Effector memory CD8-positive, alpha-beta T cell (primary cell): ENCODE data around the gene EIPR1.

Experiments
- ATAC-seq: fragments of 150-1000 bp; cut with Tn5 transposase; replicated peaks from 2 replicates; pipeline ENCODE4 v1.10.0; 2021; ENCODE audit warnings: mild to moderate bottlenecking, moderate library complexity
- DNase-seq, 3 experiments: peaks; one replicate each; pipeline ENCODE4 v3.0.0; 2021
- H3K27ac Mint-ChIP-seq, 2 donors: one replicate each; pipeline ENCODE4 v1.8.0; 2022; ENCODE audit warnings: mild to moderate bottlenecking in 2 of 2, mixed read lengths in 2 of 2, moderate library complexity in 2 of 2
- H3K27me3 Mint-ChIP-seq, 2 donors: one replicate each; pipeline ENCODE4 v1.8.0; 2022; ENCODE audit warnings: mixed read lengths in 2 of 2
- H3K36me3 Mint-ChIP-seq: one replicate; pipeline ENCODE4 v1.8.0; 2022; ENCODE audit warnings: mild to moderate bottlenecking, moderate library complexity, mixed read lengths; ENCODE audit not compliant: insufficient read depth
- H3K4me1 Mint-ChIP-seq, 2 donors: one replicate each; pipeline ENCODE4 v1.8.0; 2022; ENCODE audit warnings: low read depth in 2 of 2, mixed read lengths in 2 of 2
- H3K4me3 Mint-ChIP-seq, 2 donors: one replicate each; pipeline ENCODE4 v1.8.0; 2022; ENCODE audit warnings: mild to moderate bottlenecking in 2 of 2, mixed read lengths in 2 of 2, moderate library complexity in 2 of 2
- H3K9me3 Mint-ChIP-seq, 2 donors: one replicate each; pipeline ENCODE4 v1.8.0; 2022; ENCODE audit warnings: mixed read lengths in 2 of 2

The EIPR1 gene

DNA sequence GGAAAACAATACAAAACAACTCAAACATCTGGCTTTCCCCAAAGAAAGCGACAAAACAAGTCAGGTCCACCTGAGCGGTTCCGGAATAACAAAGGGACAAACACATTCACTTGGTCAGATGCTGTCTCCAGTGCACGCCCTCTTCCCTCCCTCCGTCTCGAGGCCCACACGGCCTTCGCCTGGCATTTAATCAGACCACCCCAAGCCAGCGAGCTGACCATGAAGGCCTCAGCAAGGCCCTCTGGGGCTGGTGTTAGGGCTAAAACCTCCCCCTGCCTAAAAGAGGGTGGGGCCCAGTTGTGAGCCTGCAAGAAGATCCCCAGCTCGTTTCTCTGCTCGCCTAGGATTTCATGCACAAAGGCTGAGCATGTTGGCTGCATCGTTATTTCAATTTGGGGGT lies 180.3 kb downstream of the EIPR1 start:
- Mint-ChIP-seq H3K36me3 (peaks cover 26% of the 10 kb centered on the region), H3K9me3 (no peaks in the 10 kb centered on the region), H3K27ac (peak overlapping the region in 1 of 2 donors; percentile 70), H3K27me3 (no peaks in the 10 kb centered on the region), H3K4me3 (no peak overlapping the region), H3K4me1 (peaks cover 14 to 21% of the 10 kb centered on the region in 2 donors)
- no peak for DNase-seq
- no peak for ATAC-seq

DNA sequence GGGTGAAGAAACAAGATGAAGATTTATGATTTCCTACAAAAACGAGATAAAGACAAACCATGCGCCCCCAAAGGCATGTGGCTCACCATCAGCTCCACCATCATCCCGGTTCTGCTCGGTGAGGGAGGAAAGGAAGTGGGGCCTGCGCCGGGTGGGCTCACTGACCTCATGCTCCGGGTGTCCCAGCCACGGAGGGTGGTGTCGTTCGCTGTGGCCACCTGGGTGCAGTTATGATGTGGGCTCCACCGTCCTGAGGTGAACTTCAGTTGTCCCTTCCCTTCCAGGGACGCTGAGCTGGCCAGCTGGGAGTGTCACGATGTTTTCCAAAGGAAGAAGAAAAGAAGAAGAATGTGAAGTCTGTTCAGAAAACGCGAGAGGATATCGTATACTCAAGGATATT lies 180.9 kb downstream of the EIPR1 start:
- DNase-seq = no peak
- H3K4me3 Mint-ChIP-seq = no peak overlapping the region
- H3K9me3 Mint-ChIP-seq = no peaks in the 10 kb centered on the region
- H3K4me1 Mint-ChIP-seq = peaks cover 14 to 21% of the 10 kb centered on the region in 2 donors
- peak overlapping the region in 1 of 2 donors; percentile 74 for H3K27ac Mint-ChIP-seq
- peaks cover 31% of the 10 kb centered on the region for H3K36me3 Mint-ChIP-seq
- H3K27me3 Mint-ChIP-seq = no peaks in the 10 kb centered on the region
- no peak for ATAC-seq

DNA sequence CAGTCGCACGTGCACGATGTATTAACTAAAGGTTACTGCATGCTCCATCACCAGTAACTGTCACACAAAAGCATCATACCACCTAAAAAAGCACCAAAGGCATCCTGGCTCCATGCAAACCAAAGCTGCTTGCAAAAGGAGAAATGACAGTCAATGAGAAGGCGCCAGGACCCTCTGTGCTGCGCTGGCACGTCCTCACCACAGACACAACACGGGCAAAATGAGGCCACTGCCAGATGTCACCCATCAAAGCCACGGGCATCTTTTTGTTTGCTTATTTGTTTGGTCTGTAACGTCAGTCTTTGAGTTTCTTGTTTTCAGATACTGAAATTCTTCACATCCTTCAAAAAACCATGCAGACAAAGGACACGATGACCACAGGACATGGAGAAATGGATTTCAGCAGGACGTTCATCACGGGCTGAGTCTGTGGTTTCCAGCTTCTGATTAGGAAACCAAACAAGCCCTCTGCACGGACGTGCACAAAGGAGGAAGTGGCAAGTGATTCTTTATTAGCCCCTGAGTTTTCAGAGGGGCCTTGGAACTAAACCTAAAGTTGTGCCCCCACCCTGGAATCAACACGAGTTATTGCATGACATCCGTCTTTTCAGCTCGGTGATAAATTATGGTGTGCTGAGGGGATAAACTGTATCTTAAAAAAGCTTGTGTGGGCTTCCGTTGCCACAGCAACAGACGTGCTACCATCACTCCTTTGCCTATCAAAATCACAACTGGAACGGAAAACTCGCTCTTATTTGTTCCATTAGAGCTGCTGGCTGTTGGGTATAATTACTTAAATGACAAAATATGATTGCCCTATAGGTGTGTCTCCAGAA lies 181.8 kb downstream of the EIPR1 start:
- Mint-ChIP-seq H3K4me1 (peaks cover 9 to 21% of the 10 kb centered on the region in 2 donors), H3K27ac (peak overlapping the region; percentile 55 to 74), H3K27me3 (no peaks in the 10 kb centered on the region), H3K36me3 (peaks cover 31% of the 10 kb centered on the region), H3K4me3 (no peak overlapping the region), H3K9me3 (no peaks in the 10 kb centered on the region)
- ATAC-seq (peak; percentile 36), DNase-seq (no peak)

DNA sequence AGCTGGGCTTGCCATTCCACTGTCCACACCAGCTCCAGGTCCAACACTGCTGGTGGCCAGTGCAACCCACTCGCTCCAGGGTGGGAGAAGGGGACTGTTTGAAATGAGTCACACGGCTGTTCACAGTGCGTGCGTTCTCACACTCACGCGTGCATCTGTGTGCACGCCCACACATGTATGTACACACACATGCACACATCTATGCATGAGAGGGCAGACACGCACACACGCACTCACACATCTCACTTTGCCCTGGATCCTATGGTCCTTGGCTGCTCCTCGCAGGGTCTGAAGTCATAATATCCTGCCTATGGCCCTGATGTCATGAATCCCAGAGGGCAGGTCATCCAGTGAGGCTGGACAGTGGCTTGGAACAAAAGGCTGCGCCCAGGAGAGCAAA lies 182.8 kb downstream of the EIPR1 start:
- Mint-ChIP-seq H3K4me1 (peaks cover 7 to 18% of the 10 kb centered on the region in 2 donors), H3K27ac (peak overlapping the region in 1 of 2 donors; percentile 55), H3K27me3 (no peaks in the 10 kb centered on the region), H3K4me3 (no peak overlapping the region), H3K9me3 (no peaks in the 10 kb centered on the region), H3K36me3 (peaks cover 37% of the 10 kb centered on the region)
- DNase-seq = no peak
- no peak for ATAC-seq

DNA sequence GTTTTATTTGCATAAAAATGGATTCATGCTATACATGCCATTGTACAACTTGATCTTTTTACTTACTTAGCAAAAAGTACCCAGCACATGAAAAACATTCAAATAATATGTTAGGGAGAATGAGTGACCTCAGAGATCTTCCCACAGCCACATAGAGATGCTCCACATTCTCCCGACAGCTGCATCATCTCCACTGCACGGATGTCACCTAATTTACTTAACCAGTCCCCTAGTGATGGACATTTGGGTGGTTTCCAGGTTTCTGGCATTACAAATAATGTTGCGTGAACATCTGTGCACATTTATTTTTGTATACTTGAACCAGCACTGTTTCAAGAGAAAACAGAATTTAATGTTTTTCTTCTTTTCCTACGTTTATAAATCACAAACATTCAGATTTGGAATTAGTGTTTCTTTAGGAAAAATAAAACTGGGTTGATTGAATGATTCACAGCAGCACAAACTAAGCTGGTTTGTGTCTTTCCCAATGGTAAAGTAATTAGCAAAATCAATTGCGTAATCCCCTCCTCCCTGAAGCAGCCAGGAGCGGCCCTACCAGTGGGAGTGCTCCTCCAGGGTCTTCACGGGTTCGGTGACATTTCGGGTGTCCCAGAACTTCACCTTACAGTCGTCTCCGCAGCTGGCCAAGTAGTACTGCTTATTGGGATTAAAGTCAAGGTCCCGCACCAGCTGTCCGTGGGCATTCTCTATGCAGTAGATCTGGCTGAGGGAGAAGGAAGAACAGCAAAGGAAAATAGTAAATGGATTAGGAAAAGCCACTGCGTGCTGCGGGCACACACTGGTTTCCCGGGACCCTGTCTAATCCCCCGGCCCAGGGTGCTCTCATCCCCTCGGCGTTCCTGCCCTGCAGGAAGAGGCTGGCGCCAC lies 183.9 kb downstream of the EIPR1 start:
- H3K4me1 Mint-ChIP-seq = peaks cover 0 to 11% of the 10 kb centered on the region in 2 donors
- H3K9me3 Mint-ChIP-seq = no peaks in the 10 kb centered on the region
- DNase-seq (no peak), ATAC-seq (no peak)
- H3K27ac Mint-ChIP-seq = peak overlapping the region in 1 of 2 donors; percentile 41
- H3K36me3 Mint-ChIP-seq = peaks cover 32% of the 10 kb centered on the region
- H3K27me3 Mint-ChIP-seq = no peaks in the 10 kb centered on the region
- H3K4me3 Mint-ChIP-seq = no peak overlapping the region

DNA sequence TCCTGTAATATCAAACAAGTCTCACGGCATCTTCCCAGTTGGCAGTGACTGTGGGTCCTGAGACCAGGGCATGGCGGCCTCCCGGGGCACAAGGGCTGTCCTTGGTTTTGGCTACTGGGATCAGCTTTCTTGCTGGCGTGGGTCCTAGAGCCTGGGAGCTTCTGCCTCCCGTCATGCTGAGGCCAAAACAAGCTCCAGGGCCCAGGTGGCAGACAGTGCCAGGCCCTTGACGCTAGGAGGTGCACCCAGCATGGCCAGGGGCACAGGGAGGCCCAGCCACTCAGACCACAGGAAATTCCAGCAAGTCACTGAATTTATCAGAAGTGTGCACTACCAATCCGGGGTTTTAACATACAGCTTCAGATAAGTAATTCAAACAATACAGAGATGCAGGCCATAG lies 184.7 kb downstream of the EIPR1 start:
- no peak for DNase-seq
- Mint-ChIP-seq H3K27ac (no peak overlapping the region), H3K36me3 (peaks cover 32% of the 10 kb centered on the region), H3K4me1 (peaks cover 0 to 6% of the 10 kb centered on the region in 2 donors), H3K27me3 (no peaks in the 10 kb centered on the region), H3K4me3 (no peak overlapping the region), H3K9me3 (no peaks in the 10 kb centered on the region)
- ATAC-seq = no peak

DNA sequence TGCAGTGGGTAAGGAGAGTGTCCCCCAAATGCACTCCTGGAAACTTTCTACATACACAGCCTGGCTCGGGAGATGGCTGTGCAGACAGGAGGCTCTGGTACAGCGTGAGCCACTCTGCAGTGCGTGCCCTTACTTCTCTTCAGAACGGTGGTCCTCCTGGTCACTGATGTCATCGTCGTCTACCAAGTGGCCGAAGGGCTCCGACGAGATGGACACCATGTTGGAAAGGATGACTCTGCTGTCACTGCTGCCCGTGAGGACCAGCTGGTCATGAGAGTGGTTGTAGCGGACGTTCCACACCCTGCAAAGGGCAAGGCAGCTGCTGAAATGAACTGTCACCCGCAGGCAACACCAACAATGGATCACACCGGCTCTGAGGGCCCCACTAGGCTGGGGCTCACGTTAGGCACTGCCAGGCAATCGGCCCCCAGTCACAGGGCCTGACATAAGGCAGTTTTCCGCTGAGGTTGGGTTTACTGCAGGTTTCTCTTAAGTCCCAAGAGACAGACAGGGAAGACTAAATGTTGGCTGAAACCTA lies 185.3 kb downstream of the EIPR1 start:
- H3K4me1 Mint-ChIP-seq = peaks cover 0 to 6% of the 10 kb centered on the region in 2 donors
- peaks cover 32% of the 10 kb centered on the region for H3K36me3 Mint-ChIP-seq
- H3K27ac Mint-ChIP-seq = no peak overlapping the region
- ATAC-seq (no peak), DNase-seq (no peak)
- H3K27me3 Mint-ChIP-seq = no peaks in the 10 kb centered on the region
- no peaks in the 10 kb centered on the region for H3K9me3 Mint-ChIP-seq
- no peak overlapping the region for H3K4me3 Mint-ChIP-seq

DNA sequence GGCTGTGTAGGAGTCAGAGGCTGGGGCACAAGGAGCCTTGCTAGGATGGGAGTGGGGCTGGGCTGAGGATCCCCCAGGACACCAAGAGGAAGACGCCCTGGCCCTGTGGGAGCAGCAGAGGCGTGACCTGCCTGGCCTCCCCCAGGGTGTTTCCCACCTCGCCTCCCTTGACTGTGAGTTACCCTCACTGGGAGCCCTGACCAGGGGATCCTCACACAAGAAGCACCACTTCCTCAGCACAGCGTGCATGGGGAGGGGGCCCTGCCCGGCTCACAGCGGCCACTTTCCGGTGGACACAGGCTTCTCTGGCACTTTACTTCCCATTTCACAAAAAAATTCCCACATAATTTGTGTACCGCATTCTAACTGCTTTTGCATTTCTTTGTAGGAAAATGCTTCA lies 187.7 kb downstream of the EIPR1 start:
- peaks cover 25% of the 10 kb centered on the region for H3K36me3 Mint-ChIP-seq

DNA sequence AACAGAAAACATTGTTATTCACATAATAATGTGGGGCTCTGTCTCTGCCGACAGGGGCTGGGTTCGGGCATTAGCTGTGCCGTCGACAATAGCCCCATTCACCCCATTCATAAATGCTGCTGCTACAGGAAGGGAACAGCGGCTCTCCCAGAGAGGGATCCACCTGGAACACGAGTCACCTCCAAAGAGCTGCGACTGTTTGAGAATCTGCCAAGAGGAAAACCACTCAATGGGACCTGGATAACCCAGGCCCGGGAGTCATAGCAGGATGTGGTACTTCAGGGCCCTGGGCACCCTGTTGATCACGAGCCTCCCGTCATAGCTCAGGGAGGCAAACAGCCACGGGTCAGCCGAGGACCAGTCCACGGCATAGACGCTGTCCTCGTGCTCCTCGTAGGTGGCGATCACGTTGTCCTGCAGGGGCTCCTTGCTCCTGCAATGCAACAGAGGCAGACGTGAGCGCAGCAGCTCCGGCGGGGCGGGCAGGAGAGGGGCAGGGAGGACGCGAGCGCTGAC lies 188.5 kb downstream of the EIPR1 start:
- ATAC-seq (no peak), DNase-seq (no peak)
- Mint-ChIP-seq H3K27ac (peak overlapping the region in 1 of 2 donors; percentile 53), H3K9me3 (no peaks in the 10 kb centered on the region), H3K36me3 (peaks cover 20% of the 10 kb centered on the region), H3K4me3 (no peak overlapping the region), H3K4me1 (no peaks in the 10 kb centered on the region), H3K27me3 (no peaks in the 10 kb centered on the region)

More for the DNA sequence above, 187.7 kb downstream of the EIPR1 start:
- DNase-seq = no peak
- no peaks in the 10 kb centered on the region for H3K27me3 Mint-ChIP-seq
- no peak overlapping the region for H3K4me3 Mint-ChIP-seq
- H3K9me3 Mint-ChIP-seq = no peaks in the 10 kb centered on the region
- H3K4me1 Mint-ChIP-seq = no peaks in the 10 kb centered on the region
- peak overlapping the region in 1 of 2 donors; percentile 79 for H3K27ac Mint-ChIP-seq
- ATAC-seq = no peak

DNA sequence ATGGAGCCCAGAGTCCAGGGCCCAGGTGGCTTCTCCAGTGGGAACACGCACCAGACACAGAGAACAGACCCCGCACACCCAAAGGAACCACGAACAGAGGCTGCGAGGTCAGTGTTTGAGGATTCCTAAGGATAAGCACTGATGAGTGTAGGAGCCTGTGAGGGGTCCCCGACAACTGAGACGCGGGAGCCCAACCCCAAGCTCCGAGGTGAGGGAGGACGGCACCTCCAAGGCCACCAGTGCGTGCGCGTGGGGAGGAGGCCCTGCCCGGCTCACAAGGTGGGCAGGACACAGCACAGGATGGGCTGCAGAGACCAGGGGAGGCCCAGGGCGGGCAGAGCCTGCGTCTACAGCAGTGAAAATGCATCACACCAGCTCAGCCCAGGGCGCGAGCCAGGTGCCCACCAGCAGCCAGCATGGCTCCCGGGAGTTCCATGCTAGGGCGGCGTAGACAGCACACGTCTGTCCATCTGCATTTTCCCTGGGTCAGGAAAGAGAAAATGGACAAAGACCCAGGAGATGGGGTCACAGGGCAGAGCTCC lies 189.1 kb downstream of the EIPR1 start:
- peak overlapping the region in 1 of 2 donors; percentile 53 for H3K27ac Mint-ChIP-seq
- DNase-seq = no peak
- no peak for ATAC-seq
- no peaks in the 10 kb centered on the region for H3K27me3 Mint-ChIP-seq
- H3K4me1 Mint-ChIP-seq = peaks cover 0 to under 1% of the 10 kb centered on the region in 2 donors
- no peaks in the 10 kb centered on the region for H3K9me3 Mint-ChIP-seq
- H3K36me3 Mint-ChIP-seq = peaks cover 16% of the 10 kb centered on the region
- H3K4me3 Mint-ChIP-seq = no peak overlapping the region

DNA sequence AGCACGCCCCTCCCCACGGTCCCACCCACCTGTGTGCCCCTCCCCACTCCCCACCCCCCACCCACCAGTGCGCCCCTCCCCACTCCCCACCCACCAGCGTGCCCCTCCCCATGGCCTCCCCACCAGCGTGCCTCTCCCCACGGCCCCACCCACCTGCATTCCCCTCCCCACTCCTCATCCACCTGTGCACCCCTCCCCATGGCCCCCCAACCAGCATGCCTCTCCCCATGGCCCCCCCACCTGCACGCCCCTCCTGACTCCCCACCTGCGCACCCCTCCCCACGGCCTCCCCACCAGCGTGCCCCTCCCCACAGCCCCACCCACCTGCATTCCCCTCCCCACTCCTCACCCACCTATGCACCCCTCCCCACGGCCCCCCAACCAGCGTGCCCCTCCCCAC lies 190.2 kb downstream of the EIPR1 start:
- Mint-ChIP-seq H3K4me3 (no peak overlapping the region), H3K36me3 (peaks cover 16% of the 10 kb centered on the region), H3K9me3 (no peaks in the 10 kb centered on the region), H3K27ac (no peak overlapping the region), H3K27me3 (no peaks in the 10 kb centered on the region), H3K4me1 (peaks cover 0 to 2% of the 10 kb centered on the region in 2 donors)
- DNase-seq = no peak
- no peak for ATAC-seq

DNA sequence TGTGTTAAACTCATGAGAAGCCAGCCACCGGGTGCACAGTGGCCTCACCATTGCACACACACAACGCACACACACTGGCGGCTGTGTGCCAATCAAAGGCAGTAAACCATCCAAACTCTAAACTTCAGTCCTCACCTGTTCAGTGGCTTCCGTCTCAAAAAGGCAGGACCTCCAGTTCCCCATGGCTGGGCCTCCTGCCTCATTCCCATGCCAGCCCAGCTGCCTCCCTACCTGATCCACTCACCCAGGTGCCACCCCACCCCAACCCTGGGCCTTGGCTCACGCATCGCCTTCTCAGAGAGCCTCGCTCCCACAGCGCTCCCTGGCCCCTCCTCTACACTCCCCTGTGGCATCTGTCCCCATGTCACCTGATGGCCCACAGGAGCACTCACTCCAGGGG lies 190.9 kb downstream of the EIPR1 start:
- H3K36me3 Mint-ChIP-seq = peaks cover 11% of the 10 kb centered on the region
- no peak overlapping the region for H3K4me3 Mint-ChIP-seq
- H3K27ac Mint-ChIP-seq = no peak overlapping the region
- no peaks in the 10 kb centered on the region for H3K9me3 Mint-ChIP-seq
- H3K27me3 Mint-ChIP-seq = no peaks in the 10 kb centered on the region
- DNase-seq (no peak), ATAC-seq (no peak)
- peaks cover 0 to 2% of the 10 kb centered on the region in 2 donors for H3K4me1 Mint-ChIP-seq

DNA sequence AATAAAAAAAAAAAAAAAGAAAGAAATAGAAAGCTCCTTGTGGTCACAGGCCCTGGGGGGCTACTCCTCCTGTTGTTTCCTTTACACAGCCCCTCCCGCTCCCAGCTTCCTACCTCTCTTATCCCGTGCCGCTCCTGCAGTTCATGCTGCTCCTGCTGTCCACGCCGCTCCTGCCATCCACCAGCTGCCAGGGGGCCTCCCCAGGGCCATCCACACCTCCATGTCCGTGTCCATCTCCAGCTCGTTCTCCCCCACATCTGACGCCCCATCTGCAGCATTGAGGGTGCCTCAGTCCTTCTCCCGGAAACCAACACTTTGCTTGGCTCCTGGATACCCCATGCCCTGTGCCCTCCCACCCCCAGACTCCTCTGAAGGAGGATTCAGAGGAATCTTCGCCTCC lies 191.7 kb downstream of the EIPR1 start:
- Mint-ChIP-seq H3K4me1 (peaks cover 0 to 4% of the 10 kb centered on the region in 2 donors), H3K9me3 (no peaks in the 10 kb centered on the region), H3K27ac (no peak overlapping the region), H3K27me3 (no peaks in the 10 kb centered on the region), H3K4me3 (no peak overlapping the region), H3K36me3 (peaks cover 11% of the 10 kb centered on the region)
- ATAC-seq (no peak), DNase-seq (no peak)
